Keratinocyte (primary cell): ENCODE data around the gene CMIP. TPM values are rescaled to one million over a fixed set of nuclear protein-coding genes. Genes with fewer than 3 reads are reported as not detected.

ENCODE experiments used
- DNase-seq: peaks from one replicate; pipeline ENCODE4 v3.0.0-alpha.2; 2011; ENCODE audit warnings: low read depth, missing footprints, low spot score
- FAIRE-seq: peaks from 2 replicates; lab custom pipeline; 2011; peaks lifted over from hg19 to GRCh38; lab: Jason Lieb, UNC
- H2AFZ ChIP-seq: 2 replicates; pipeline ENCODE4 v1.6.0; 2012; ENCODE audit warnings: low read length, control low read depth, inconsistent platforms; ENCODE audit not compliant: control insufficient read depth
- H3K27ac ChIP-seq: 2 replicates; pipeline ENCODE4 v1.5.1; 2011; ENCODE audit warnings: low read length; ENCODE audit not compliant: control insufficient read depth, insufficient read depth
- H3K27me3 ChIP-seq: 3 replicates; pipeline ENCODE4 v1.6.0; 2011; ENCODE audit warnings: low read length; ENCODE audit not compliant: control insufficient read depth, insufficient read depth; ENCODE audit errors: extremely low read depth
- H3K36me3 ChIP-seq, 2 experiments: 2 replicates in 1 of 2; 3 replicates in 1 of 2; pipeline ENCODE4 v1.5.1; 2011; ENCODE audit warnings: low read length in 2 of 2, mild to moderate bottlenecking in 1 of 2; ENCODE audit not compliant: control insufficient read depth in 2 of 2, insufficient read depth in 2 of 2; ENCODE audit errors: extremely low read depth in 1 of 2
- H3K4me1 ChIP-seq: 3 replicates; pipeline ENCODE4 v1.5.1; 2011; ENCODE audit warnings: low read length; ENCODE audit not compliant: control insufficient read depth, insufficient read depth; ENCODE audit errors: extremely low read depth
- H3K4me2 ChIP-seq: 3 replicates; pipeline ENCODE4 v1.6.0; 2011; ENCODE audit warnings: low read depth, low read length; ENCODE audit not compliant: control insufficient read depth, insufficient read depth; ENCODE audit errors: extremely low read depth
- H3K4me3 ChIP-seq, 3 experiments: fragments of 200-600 bp in 1 of 3; sonication (generic) in 1 of 3; 2 replicates in 2 of 3; 3 replicates in 1 of 3; pipeline ENCODE4 v1.5.1; 2011 to 2016; ENCODE audit warnings: low read length in 3 of 3, mild to moderate bottlenecking in 3 of 3, control low read depth in 2 of 3, inconsistent platforms in 1 of 3, low read depth in 1 of 3, mixed read lengths in 1 of 3, mixed run types in 1 of 3, moderate library complexity in 1 of 3; ENCODE audit not compliant: control insufficient read depth in 2 of 3, insufficient read depth in 2 of 3; ENCODE audit errors: extremely low read depth in 1 of 3
- H3K79me2 ChIP-seq: 2 replicates; pipeline ENCODE4 v1.6.0; 2012; ENCODE audit warnings: low read length; ENCODE audit not compliant: control insufficient read depth, insufficient read depth
- H3K9ac ChIP-seq: 3 replicates; pipeline ENCODE4 v1.6.0; 2011; ENCODE audit warnings: low read length; ENCODE audit not compliant: control insufficient read depth, insufficient read depth; ENCODE audit errors: extremely low read depth
- H3K9me1 ChIP-seq: 3 replicates; pipeline ENCODE4 v1.6.0; 2011; ENCODE audit warnings: low read length; ENCODE audit not compliant: control insufficient read depth, insufficient read depth; ENCODE audit errors: extremely low read depth
- H3K9me3 ChIP-seq: 2 replicates; pipeline ENCODE4 v1.5.1; 2012; ENCODE audit warnings: low read depth, low read length; ENCODE audit not compliant: control insufficient read depth
- H4K20me1 ChIP-seq: 3 replicates; pipeline ENCODE4 v1.6.0; 2011; ENCODE audit warnings: low read length; ENCODE audit not compliant: control insufficient read depth, insufficient read depth; ENCODE audit errors: extremely low read depth
- EZH2 ChIP-seq: IDR thresholded peaks from one replicate; pipeline ENCODE4 v1.6.1; 2012; ENCODE audit warnings: inconsistent platforms, mild to moderate bottlenecking, low read length, moderate library complexity
- dilution Hi-C: fragments of 300-500 bp; cut with MboI; formaldehyde crosslinking; loops from one replicate; pipeline ENCODE4 v1.7.0; 2020; ENCODE audit warnings: low sequenced_read_pairs; ENCODE audit not compliant: extremely low pct_ligation_motif_present
- polyA plus RNA-seq, 5 experiments: library from polyadenylated mRNA; depleted of rRNA in 3 of 5; stranded (reverse) in 3 of 5; stranded (forward) in 1 of 5; unstranded in 1 of 5; fragments of >200 nt; gene quantifications; 1 replicate in 1 of 5; 2 replicates in 3 of 5; 3 replicates in 1 of 5; pipeline versions ENCODE4 v1.2.1 to v1.2.3, GENCODE V29; 2011 to 2012; ENCODE audit warnings: missing spikeins in 2 of 5, low read depth in 1 of 5, low replicate concordance in 1 of 5
- TF ChIP-seq, protein P1 (sequence below), 3 experiments: IDR thresholded peaks in 1 of 3; conservative IDR thresholded peaks in 1 of 3; optimal IDR thresholded peaks in 1 of 3; 2 replicates in 2 of 3; 3 replicates in 1 of 3; pipeline versions ENCODE3 to v1.5.1; 2011; ENCODE audit warnings: low read length in 3 of 3, mild to moderate bottlenecking in 3 of 3, moderate library complexity in 2 of 3, control low read depth in 1 of 3, inconsistent platforms in 1 of 3; ENCODE audit not compliant: insufficient read depth in 2 of 3; ENCODE audit errors: extremely low read depth in 1 of 3

The CMIP gene
- polyA plus RNA-seq, 1 donor (not counting 4 experiments of a cell fraction or from before 2014, with no cell fraction given) = 5.0 TPM

DNA sequence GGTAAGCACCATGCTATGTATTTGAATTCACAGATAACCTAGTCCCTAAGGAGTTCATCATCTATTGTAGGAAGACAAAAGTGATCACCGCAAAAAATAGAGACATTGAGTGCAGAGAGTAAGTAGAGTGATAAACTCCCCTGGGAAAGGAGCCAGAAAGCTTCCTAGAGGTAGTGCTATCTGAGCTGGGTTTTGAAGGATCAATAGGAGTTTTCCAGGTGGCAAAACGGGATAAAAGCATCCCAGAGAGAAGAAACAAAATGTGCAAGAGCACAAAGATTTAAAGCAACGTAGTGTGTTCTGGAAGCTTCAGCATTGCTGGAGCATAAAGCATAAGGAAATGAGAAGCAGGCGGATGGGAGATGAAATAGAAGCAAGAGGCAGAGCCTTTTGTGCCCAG is 213.8 kb downstream of the CMIP start:
- no peak overlapping the region for H3K4me3 ChIP-seq
- H3K36me3 ChIP-seq = peaks cover 29 to 31% of the 10 kb centered on the region in 2 experiments
- H3K27ac ChIP-seq = no peak overlapping the region
- no peaks in the 10 kb centered on the region for H3K27me3 ChIP-seq
- no peak for DNase-seq
- TF ChIP-seq, protein P1, sequence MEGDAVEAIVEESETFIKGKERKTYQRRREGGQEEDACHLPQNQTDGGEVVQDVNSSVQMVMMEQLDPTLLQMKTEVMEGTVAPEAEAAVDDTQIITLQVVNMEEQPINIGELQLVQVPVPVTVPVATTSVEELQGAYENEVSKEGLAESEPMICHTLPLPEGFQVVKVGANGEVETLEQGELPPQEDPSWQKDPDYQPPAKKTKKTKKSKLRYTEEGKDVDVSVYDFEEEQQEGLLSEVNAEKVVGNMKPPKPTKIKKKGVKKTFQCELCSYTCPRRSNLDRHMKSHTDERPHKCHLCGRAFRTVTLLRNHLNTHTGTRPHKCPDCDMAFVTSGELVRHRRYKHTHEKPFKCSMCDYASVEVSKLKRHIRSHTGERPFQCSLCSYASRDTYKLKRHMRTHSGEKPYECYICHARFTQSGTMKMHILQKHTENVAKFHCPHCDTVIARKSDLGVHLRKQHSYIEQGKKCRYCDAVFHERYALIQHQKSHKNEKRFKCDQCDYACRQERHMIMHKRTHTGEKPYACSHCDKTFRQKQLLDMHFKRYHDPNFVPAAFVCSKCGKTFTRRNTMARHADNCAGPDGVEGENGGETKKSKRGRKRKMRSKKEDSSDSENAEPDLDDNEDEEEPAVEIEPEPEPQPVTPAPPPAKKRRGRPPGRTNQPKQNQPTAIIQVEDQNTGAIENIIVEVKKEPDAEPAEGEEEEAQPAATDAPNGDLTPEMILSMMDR (optimal IDR thresholded peaks at IDR 0.05 in 1 of 3, IDR thresholded peaks at IDR 0.05 in 1 of 3, conservative IDR thresholded peaks at IDR 0.05 in 1 of 3; ENCODE audit: extremely low read depth in 1 of 3, insufficient read depth in 2 of 3, low read length in 3 of 3) = no peak
- TF ChIP-seq EZH2 = no peak
- no peaks in the 10 kb centered on the region for H3K79me2 ChIP-seq
- dilution Hi-C loops = no loop called here
- no peak overlapping the region for H3K9ac ChIP-seq
- no peaks in the 10 kb centered on the region for H3K9me1 ChIP-seq
- H2AFZ ChIP-seq = no peak overlapping the region
- H3K4me1 ChIP-seq = peaks cover 10% of the 10 kb centered on the region
- H3K9me3 ChIP-seq = no peaks in the 10 kb centered on the region
- no peaks in the 10 kb centered on the region for H4K20me1 ChIP-seq
- FAIRE-seq = no peak
- H3K4me2 ChIP-seq = no peak overlapping the region

DNA sequence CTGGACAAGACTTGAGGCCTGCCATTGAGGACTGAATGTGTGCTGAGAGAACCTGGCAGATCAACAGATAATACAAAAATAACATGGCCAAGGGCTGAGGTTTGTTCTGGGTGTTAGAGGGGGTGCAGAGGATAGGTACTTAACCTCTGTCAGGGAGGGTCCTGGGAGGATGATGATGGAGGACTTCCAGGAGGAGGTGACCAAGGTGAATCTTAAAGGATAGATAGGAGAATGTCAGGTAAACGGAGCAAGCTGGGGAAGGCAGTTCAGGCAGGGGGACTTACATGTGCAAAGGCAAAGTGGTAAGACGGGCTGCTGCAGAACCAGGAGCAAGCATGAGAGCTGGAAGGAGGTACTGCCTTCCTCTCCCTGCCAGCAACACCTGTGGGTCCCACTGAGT is 214.6 kb downstream of the CMIP start:
- no peak for TF ChIP-seq EZH2
- TF ChIP-seq, protein P1 (optimal IDR thresholded peaks at IDR 0.05 in 1 of 3, IDR thresholded peaks at IDR 0.05 in 1 of 3, conservative IDR thresholded peaks at IDR 0.05 in 1 of 3; ENCODE audit: extremely low read depth in 1 of 3, insufficient read depth in 2 of 3, low read length in 3 of 3) = no peak
- H3K27ac ChIP-seq = no peak overlapping the region
- dilution Hi-C loops = no loop called here
- H3K27me3 ChIP-seq = no peaks in the 10 kb centered on the region
- no peaks in the 10 kb centered on the region for H3K79me2 ChIP-seq
- no peaks in the 10 kb centered on the region for H3K9me1 ChIP-seq
- DNase-seq (no peak), FAIRE-seq (no peak)
- no peaks in the 10 kb centered on the region for H4K20me1 ChIP-seq
- H3K9ac ChIP-seq = no peak overlapping the region
- H3K4me3 ChIP-seq = no peak overlapping the region
- H3K4me2 ChIP-seq = no peak overlapping the region
- peaks cover 35 to 37% of the 10 kb centered on the region in 2 experiments for H3K36me3 ChIP-seq
- no peak overlapping the region for H2AFZ ChIP-seq
- no peaks in the 10 kb centered on the region for H3K9me3 ChIP-seq
- peaks cover 10% of the 10 kb centered on the region for H3K4me1 ChIP-seq
